OCI-LY3 (cell line): ENCODE data around the gene ALDH3B2.

Source experiments
- EZH2phosphoT487 ChIP-seq: fragments of 200-600 bp; shearing (Covaris generic); IDR thresholded peaks from 2 replicates; pipeline ENCODE4 v1.6.1; 2018; ENCODE audit warnings: antibody characterized with exemption, mixed run types, low read depth
- TF ChIP-seq, protein P1 (sequence below): fragments of 200-600, 300-600 bp; sonication (generic); IDR thresholded peaks from 2 replicates; pipeline ENCODE4 v1.5.1; 2014; ENCODE audit warnings: antibody characterized with exemption, low read length, low read depth

GRCh38 chr11:67674442-67674871, at the start of gene ALDH3B2:
- TF ChIP-seq, protein P1, sequence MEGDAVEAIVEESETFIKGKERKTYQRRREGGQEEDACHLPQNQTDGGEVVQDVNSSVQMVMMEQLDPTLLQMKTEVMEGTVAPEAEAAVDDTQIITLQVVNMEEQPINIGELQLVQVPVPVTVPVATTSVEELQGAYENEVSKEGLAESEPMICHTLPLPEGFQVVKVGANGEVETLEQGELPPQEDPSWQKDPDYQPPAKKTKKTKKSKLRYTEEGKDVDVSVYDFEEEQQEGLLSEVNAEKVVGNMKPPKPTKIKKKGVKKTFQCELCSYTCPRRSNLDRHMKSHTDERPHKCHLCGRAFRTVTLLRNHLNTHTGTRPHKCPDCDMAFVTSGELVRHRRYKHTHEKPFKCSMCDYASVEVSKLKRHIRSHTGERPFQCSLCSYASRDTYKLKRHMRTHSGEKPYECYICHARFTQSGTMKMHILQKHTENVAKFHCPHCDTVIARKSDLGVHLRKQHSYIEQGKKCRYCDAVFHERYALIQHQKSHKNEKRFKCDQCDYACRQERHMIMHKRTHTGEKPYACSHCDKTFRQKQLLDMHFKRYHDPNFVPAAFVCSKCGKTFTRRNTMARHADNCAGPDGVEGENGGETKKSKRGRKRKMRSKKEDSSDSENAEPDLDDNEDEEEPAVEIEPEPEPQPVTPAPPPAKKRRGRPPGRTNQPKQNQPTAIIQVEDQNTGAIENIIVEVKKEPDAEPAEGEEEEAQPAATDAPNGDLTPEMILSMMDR = no peak
- TF ChIP-seq EZH2phosphoT487 = no peak
